T-cell (primary cell): ENCODE results near the gene SNED1. TPM values are rescaled to one million over a fixed set of nuclear protein-coding genes. Genes with fewer than 3 reads are reported as not detected.
A peak's percentile ranks its signal among the peaks of the same experiment; 100 is the strongest.

Experiments used
- ATAC-seq, 4 experiments: fragments of 200-7000 bp in 3 of 4; fragments of 150-1000 bp in 1 of 4; cut with Tn5 transposase; replicated peaks in 1 of 4; 1 replicate in 3 of 4; 2 replicates in 1 of 4; pipeline ENCODE4 v1.10.0; 2021; ENCODE audit warnings: moderate library complexity in 3 of 4, mild to moderate bottlenecking in 2 of 4, moderate number of reproducible peaks in 1 of 4
- CTCF ChIA-PET, 2 donors: fragments of 300-600 bp; sonication (Branson Sonifier 250); formaldehyde crosslinking; loops; one replicate each; lab custom pipeline; 2022; ENCODE audit warnings: antibody characterized with exemption in 2 of 2; lab: Charles Lee
- POLR2A ChIA-PET, 2 donors: fragments of 300-600 bp; sonication (Branson Sonifier 250); formaldehyde crosslinking; loops; one replicate each; lab custom pipeline; 2022; ENCODE audit warnings: antibody characterized with exemption in 2 of 2; lab: Charles Lee
- DNase-seq, 35 experiments: peaks; one replicate each; pipeline versions ENCODE4 v3.0.0 to v3.0.0-alpha.2; 2013 to 2023
- H3K27ac ChIP-seq: one replicate; pipeline ENCODE4 v1.5.1; 2013; ENCODE audit warnings: low read length
- H3K27me3 ChIP-seq, 2 experiments: replicated peaks in 1 of 2; 1 replicate in 1 of 2; 2 replicates in 1 of 2; pipeline versions ENCODE4 v1.6.1 to v1.7.0; 2013; ENCODE audit warnings: low read length in 1 of 2, mixed read lengths in 1 of 2; ENCODE audit not compliant: control insufficient read depth in 2 of 2, insufficient read depth in 2 of 2; ENCODE audit errors: extremely low read depth in 1 of 2
- H3K36me3 ChIP-seq, 2 donors: 1 replicate in 1 of 2; 2 replicates in 1 of 2; pipeline versions ENCODE4 v1.6.1 to v1.7.0; 2013; ENCODE audit warnings: low read length in 1 of 2; ENCODE audit not compliant: control insufficient read depth in 2 of 2, insufficient read depth in 1 of 2; ENCODE audit errors: extremely low read depth in 1 of 2
- H3K4me1 ChIP-seq, 2 experiments: 1 replicate in 1 of 2; 2 replicates in 1 of 2; pipeline versions ENCODE4 v1.6.1 to v1.7.0; 2013; ENCODE audit warnings: low read length in 2 of 2, mixed read lengths in 1 of 2; ENCODE audit not compliant: insufficient read depth in 2 of 2, control insufficient read depth in 1 of 2; ENCODE audit errors: extremely low read depth in 1 of 2
- H3K4me3 ChIP-seq, 2 donors: 1 replicate in 1 of 2; 2 replicates in 1 of 2; pipeline versions ENCODE4 v1.5.1 to v1.7.0; 2013; ENCODE audit warnings: mild to moderate bottlenecking in 2 of 2, low read length in 1 of 2, moderate library complexity in 1 of 2; ENCODE audit not compliant: control insufficient read depth in 1 of 2; ENCODE audit errors: extremely low read depth in 1 of 2
- H3K9me3 ChIP-seq: 2 replicates; pipeline ENCODE4 v1.7.0; 2013
- H3K27ac Mint-ChIP-seq, 2 donors: one replicate each; pipeline ENCODE4 v1.8.0; 2020 to 2021; ENCODE audit warnings: mild to moderate bottlenecking in 2 of 2, mixed read lengths in 2 of 2
- H3K27me3 Mint-ChIP-seq, 2 donors: one replicate each; pipeline ENCODE4 v1.8.0; 2021 to 2022; ENCODE audit warnings: mixed read lengths in 2 of 2
- H3K36me3 Mint-ChIP-seq: one replicate; pipeline ENCODE4 v1.8.0; 2021; ENCODE audit warnings: mixed read lengths
- H3K4me1 Mint-ChIP-seq, 3 donors: one replicate each; pipeline ENCODE4 v1.8.0; 2020 to 2022; ENCODE audit warnings: mixed read lengths in 3 of 3, mild to moderate bottlenecking in 1 of 3
- H3K4me3 Mint-ChIP-seq, 3 donors: one replicate each; pipeline ENCODE4 v1.8.0; 2020 to 2022; ENCODE audit warnings: mild to moderate bottlenecking in 3 of 3, mixed read lengths in 3 of 3, moderate library complexity in 3 of 3
- H3K9me3 Mint-ChIP-seq, 3 donors: one replicate each; pipeline ENCODE4 v1.8.0; 2020 to 2022; ENCODE audit warnings: mixed read lengths in 3 of 3
- WGBS: methylation state at CpG from one replicate; pipeline ENCODE4 v1.1.5; 2013; ENCODE audit warnings: missing lambda C conversion rate; ENCODE audit not compliant: insufficient coverage; 5-methylcytosine and 5-hydroxymethylcytosine counted together
- total RNA-seq, 35 experiments: library from RNA in 6 of 35; stranded (reverse) in 6 of 35; fragments of 120-200 nt in 1 of 35; gene quantifications; one replicate each; pipeline versions ENCODE4 v1.2.1 to v1.2.4 and lab custom pipeline; 2013 to 2026

Gene SNED1
- total RNA-seq, 5 donors from 2014 or later (not counting 1 experiment from before 2014, with no cell fraction given): 37.7 to 82.5 (median 69.4) TPM

GRCh38 chr2:241030333-241030680, 31.9 kb downstream of the SNED1 start:
- peaks cover 7% of the 10 kb centered on the region for H3K36me3 Mint-ChIP-seq
- H3K4me1 Mint-ChIP-seq: peaks cover 0 to 2% (median 0%) of the 10 kb centered on the region in 3 donors
- 89% methylated on average over 14 of the region's 15 CpGs for WGBS
- DNase-seq: peak in 1 of 35 experiments; percentile 7
- ATAC-seq: no peak
- H3K27me3 Mint-ChIP-seq: peaks cover 0 to 2% of the 10 kb centered on the region in 2 donors
- peaks cover 0 to 7% of the 10 kb centered on the region in 2 experiments for H3K4me1 ChIP-seq
- H3K9me3 Mint-ChIP-seq: peaks cover 4 to 23% (median 11%) of the 10 kb centered on the region in 3 donors
- no peak overlapping the region for H3K27ac ChIP-seq
- peaks cover 3% of the 10 kb centered on the region for H3K9me3 ChIP-seq
- H3K4me3 Mint-ChIP-seq: no peak overlapping the region
- ChIA-PET POLR2A (no interaction called here), CTCF (no interaction called here)
- H3K27ac Mint-ChIP-seq: no peak overlapping the region
- H3K27me3 ChIP-seq: peaks cover 0 to 20% of the 10 kb centered on the region in 2 experiments
- H3K36me3 ChIP-seq: no peaks in the 10 kb centered on the region
- no peak overlapping the region for H3K4me3 ChIP-seq

- ChIA-PET POLR2A (no interaction called here), CTCF (no interaction called here)
- Histone ChIP-seq H3K36me3 (no peaks in the 10 kb centered on the region), H3K27me3 (peaks cover 0 to 22% of the 10 kb centered on the region in 2 experiments), H3K4me1 (peaks cover 0 to 9% of the 10 kb centered on the region in 2 experiments), H3K9me3 (no peaks in the 10 kb centered on the region), H3K27ac (no peak overlapping the region), H3K4me3 (no peak overlapping the region)
- Mint-ChIP-seq H3K27me3 (no peaks in the 10 kb centered on the region), H3K36me3 (peaks cover 7% of the 10 kb centered on the region), H3K4me1 (peaks cover 0 to 2% (median 0%) of the 10 kb centered on the region in 3 donors), H3K4me3 (no peak overlapping the region), H3K9me3 (peaks cover 4 to 18% (median 7%) of the 10 kb centered on the region in 3 donors), H3K27ac (no peak overlapping the region)
- 94% methylated on average over 4 of the region's 7 CpGs for WGBS
- DNase-seq: peak in 1 of 35 experiments; percentile 2
- no peak for ATAC-seq
Measured at GRCh38 chr2:241030883-241031282, 32.5 kb downstream of the SNED1 start.

- Histone ChIP-seq H3K27me3 (peaks cover 0 to 28% of the 10 kb centered on the region in 2 experiments), H3K4me1 (peaks cover 0 to 16% of the 10 kb centered on the region in 2 experiments), H3K36me3 (no peaks in the 10 kb centered on the region), H3K4me3 (no peak overlapping the region), H3K9me3 (no peaks in the 10 kb centered on the region), H3K27ac (no peak overlapping the region)
- CTCF ChIA-PET: no interaction called here
- Mint-ChIP-seq H3K27ac (no peak overlapping the region), H3K36me3 (peaks cover 3% of the 10 kb centered on the region), H3K4me3 (no peak overlapping the region), H3K9me3 (peaks cover 3 to 13% (median 4%) of the 10 kb centered on the region in 3 donors), H3K4me1 (peaks cover 0 to 3% (median 2%) of the 10 kb centered on the region in 3 donors), H3K27me3 (no peaks in the 10 kb centered on the region)
- DNase-seq: peak in 1 of 35 experiments; percentile 6
- no peak for ATAC-seq
- 75% methylated on average over 9 of the region's 20 CpGs for WGBS
- POLR2A ChIA-PET: no interaction called here
Measured at GRCh38 chr2:241031436-241032165, 33.2 kb downstream of the SNED1 start.

- no peak for ATAC-seq
- CTCF ChIA-PET: no interaction called here
- DNase-seq: peak in 1 of 35 experiments; percentile 7
- Histone ChIP-seq H3K27ac (no peak overlapping the region), H3K9me3 (no peaks in the 10 kb centered on the region), H3K4me1 (peaks cover 0 to 34% of the 10 kb centered on the region in 2 experiments), H3K27me3 (peaks cover 0 to 39% of the 10 kb centered on the region in 2 experiments), H3K4me3 (no peak overlapping the region), H3K36me3 (no peaks in the 10 kb centered on the region)
- POLR2A ChIA-PET: no interaction called here
- no peaks in the 10 kb centered on the region for H3K36me3 Mint-ChIP-seq
- peak overlapping the region in 1 of 3 donors; percentile 11 for H3K4me3 Mint-ChIP-seq
- H3K9me3 Mint-ChIP-seq: peaks cover 0 to 4% (median under 1%) of the 10 kb centered on the region in 3 donors
- H3K27ac Mint-ChIP-seq: peak overlapping the region; percentile 32 to 34
- no peaks in the 10 kb centered on the region for H3K27me3 Mint-ChIP-seq
- peaks cover 6 to 17% (median 16%) of the 10 kb centered on the region in 3 donors for H3K4me1 Mint-ChIP-seq
- 84% methylated on average over 13 of the region's 17 CpGs for WGBS
Measured at GRCh38 chr2:241033336-241033987, 35.0 kb downstream of the SNED1 start.

- Histone ChIP-seq H3K9me3 (no peaks in the 10 kb centered on the region), H3K36me3 (no peaks in the 10 kb centered on the region), H3K4me3 (no peak overlapping the region), H3K4me1 (peaks cover 0 to 40% of the 10 kb centered on the region in 2 experiments), H3K27ac (no peak overlapping the region), H3K27me3 (peaks cover 0 to 45% of the 10 kb centered on the region in 2 experiments)
- ChIA-PET POLR2A (no interaction called here), CTCF (no interaction called here)
- Mint-ChIP-seq H3K4me1 (peaks cover 6 to 21% (median 18%) of the 10 kb centered on the region in 3 donors), H3K27me3 (no peaks in the 10 kb centered on the region), H3K9me3 (no peaks in the 10 kb centered on the region), H3K36me3 (no peaks in the 10 kb centered on the region), H3K27ac (peak overlapping the region in 1 of 2 donors; percentile 34), H3K4me3 (peak overlapping the region in 1 of 3 donors; percentile 11)
- 86% methylated on average over 7 of the region's 7 CpGs for WGBS
- DNase-seq: no peak
- no peak for ATAC-seq
Measured at GRCh38 chr2:241033994-241034393, 35.6 kb downstream of the SNED1 start.

- Histone ChIP-seq H3K9me3 (no peaks in the 10 kb centered on the region), H3K27ac (no peak overlapping the region), H3K27me3 (peaks cover 0 to 49% of the 10 kb centered on the region in 2 experiments), H3K4me1 (peaks cover 0 to 42% of the 10 kb centered on the region in 2 experiments), H3K4me3 (no peak overlapping the region), H3K36me3 (no peaks in the 10 kb centered on the region)
- H3K27me3 Mint-ChIP-seq: no peaks in the 10 kb centered on the region
- no peak for DNase-seq
- no peak overlapping the region for H3K27ac Mint-ChIP-seq
- WGBS: 98% methylated on average over 14 of the region's 22 CpGs
- no peaks in the 10 kb centered on the region for H3K9me3 Mint-ChIP-seq
- peak overlapping the region; percentile 36 to 72 (median 53) for H3K4me3 Mint-ChIP-seq
- H3K36me3 Mint-ChIP-seq: no peaks in the 10 kb centered on the region
- POLR2A ChIA-PET: no interaction called here
- CTCF ChIA-PET: no interaction called here
- ATAC-seq: no peak
- peaks cover 6 to 22% (median 18%) of the 10 kb centered on the region in 3 donors for H3K4me1 Mint-ChIP-seq
Measured at GRCh38 chr2:241034490-241035141, 36.2 kb downstream of the SNED1 start.
